HG03521 (cell line): ENCODE results near the gene ALKAL2.

Source experiments
- ATAC-seq: cut with Tn5 transposase; IDR thresholded peaks from one replicate; pipeline ENCODE4 v1.9.1; 2021; ENCODE audit warnings: mild to moderate bottlenecking, moderate library complexity; ENCODE audit not compliant: unreplicated experiment

Gene ALKAL2

GRCh38 chr2:252001-252602, 35.8 kb downstream of the ALKAL2 start:
- no peak for ATAC-seq

GRCh38 chr2:249538-250042, 38.3 kb downstream of the ALKAL2 start:
- ATAC-seq = no peak

- ATAC-seq = no peak
These were observed 39.2 kb downstream of the ALKAL2 start for GRCh38 chr2:248724-249123.

- no peak for ATAC-seq
These were observed 41.3 kb downstream of the ALKAL2 start for GRCh38 chr2:246489-247144.

GRCh38 chr2:244547-244946, 43.3 kb downstream of the ALKAL2 start:
- ATAC-seq = no peak

GRCh38 chr2:238869-239268, 49.0 kb downstream of the ALKAL2 start:
- ATAC-seq = no peak

- ATAC-seq = no peak
These were observed 49.5 kb downstream of the ALKAL2 start for GRCh38 chr2:238431-238830.

- ATAC-seq = no peak
These were observed 50.0 kb downstream of the ALKAL2 start for GRCh38 chr2:237878-238277.

- no peak for ATAC-seq
These were observed 50.8 kb downstream of the ALKAL2 start for GRCh38 chr2:236993-237539.

- no peak for ATAC-seq
These were observed 53.5 kb downstream of the ALKAL2 start for GRCh38 chr2:234421-234820.

GRCh38 chr2:233030-233429, 54.9 kb downstream of the ALKAL2 start:
- no peak for ATAC-seq

GRCh38 chr2:231521-232185, 56.2 kb downstream of the ALKAL2 start:
- ATAC-seq = no peak
